Germinal center (tissue), 1 donor: ENCODE measurements around the gene TOB1.

ENCODE experiments used
- DNase-seq: peaks from one replicate; pipeline ENCODE4 v3.0.0; 2012; ENCODE audit warnings: mixed read lengths, low spot score

Gene TOB1

GRCh38 chr17:50845240-50846147 is 20.7 kb downstream of the TOB1 start:
- DNase-seq: no peak

- no peak for DNase-seq
Observed at GRCh38 chr17:50844117-50844700, 21.9 kb downstream of the TOB1 start.

- no peak for DNase-seq
Observed at GRCh38 chr17:50843150-50843905, 22.8 kb downstream of the TOB1 start.

- no peak for DNase-seq
Observed at GRCh38 chr17:50842506-50843149, 23.5 kb downstream of the TOB1 start.

- DNase-seq: peak; percentile 64
Observed at GRCh38 chr17:50841949-50842354, 24.2 kb downstream of the TOB1 start.

- DNase-seq: no peak
Observed at GRCh38 chr17:50841277-50841948, 24.7 kb downstream of the TOB1 start.

GRCh38 chr17:50840311-50840851 is 25.8 kb downstream of the TOB1 start:
- DNase-seq: no peak

- DNase-seq: no peak
Observed at GRCh38 chr17:50839591-50840310, 26.4 kb downstream of the TOB1 start.

GRCh38 chr17:50837980-50838954 is 27.9 kb downstream of the TOB1 start:
- DNase-seq: no peak

GRCh38 chr17:50837286-50837979 is 28.7 kb downstream of the TOB1 start:
- DNase-seq: no peak

- no peak for DNase-seq
Observed at GRCh38 chr17:50836826-50837225, 29.3 kb downstream of the TOB1 start.

GRCh38 chr17:50835301-50836234 is 30.6 kb downstream of the TOB1 start, which contains the start of gene WFIKKN2:
TSS of gene WFIKKN2 (plus strand) at chr17:50835586. CDS start at chr17:50835938, 352 bp downstream.
- DNase-seq: no peak

GRCh38 chr17:50834429-50835300 is 31.5 kb downstream of the TOB1 start:
- no peak for DNase-seq

GRCh38 chr17:50833510-50834428 is 32.4 kb downstream of the TOB1 start:
- DNase-seq: no peak

- no peak for DNase-seq
Observed at GRCh38 chr17:50832864-50833381, 33.2 kb downstream of the TOB1 start.
